ENCODE results near the gene FAM210B. TPM values are rescaled to one million over a fixed set of nuclear protein-coding genes. Genes with fewer than 3 reads are reported as not detected.

The FAM210B gene
- total and polyA plus RNA-seq, 10 of the 15 experiments (the other 5 are each of a cell fraction or from before 2014, with no cell fraction given), result 0.13 to 1.4 (median 0.68) TPM

DNA sequence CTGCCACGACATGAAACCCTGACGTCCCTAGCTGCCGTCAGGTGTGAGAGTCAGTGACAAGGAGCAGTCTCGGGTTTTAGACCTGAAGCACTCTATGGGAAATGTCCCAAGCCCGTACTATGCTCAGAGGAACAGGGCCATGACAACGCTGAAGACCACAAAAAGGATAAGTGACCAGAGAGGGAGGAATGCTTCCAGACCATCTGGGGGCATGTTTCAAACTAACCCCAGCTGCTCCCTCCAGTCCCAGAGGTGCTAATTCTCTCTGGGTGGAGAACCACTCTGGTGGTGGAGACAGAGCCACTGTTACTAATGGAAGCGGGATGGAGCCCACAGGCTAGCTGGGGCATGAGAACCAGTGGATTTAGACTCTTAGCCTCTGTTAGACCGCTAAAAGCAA lies 24.6 kb downstream of the FAM210B start:
- peak; percentile 57 for FAIRE-seq
- Histone ChIP-seq H3K36me3 (ENCODE audit: control insufficient read depth in 2 of 2, insufficient read depth in 2 of 2, low read length in 1 of 2) (peaks cover 10 to 37% of the 10 kb centered on the region in 2 experiments), H3K4me3 (no peak overlapping the region), H3K27ac (ENCODE audit: control insufficient read depth, insufficient read depth) (no peak overlapping the region), H3K4me1 (ENCODE audit: control insufficient read depth, insufficient read depth, low read length) (no peaks in the 10 kb centered on the region), H3K9ac (ENCODE audit: control insufficient read depth, insufficient read depth, low read length) (no peak overlapping the region), H3K79me2 (ENCODE audit: control insufficient read depth, insufficient read depth, low read length) (peaks cover 11% of the 10 kb centered on the region), H2AFZ (ENCODE audit: control insufficient read depth, low read depth, low read length) (no peak overlapping the region), H3K4me2 (ENCODE audit: control insufficient read depth, insufficient read depth) (no peak overlapping the region), H3K9me3 (replicated peaks; ENCODE audit: control insufficient read depth, insufficient read depth, low read length) (no peaks in the 10 kb centered on the region), H3K27me3 (replicated peaks in 1 of 2; ENCODE audit: control insufficient read depth in 2 of 2, insufficient read depth in 2 of 2, low read length in 1 of 2) (no peaks in the 10 kb centered on the region), H4K20me1 (ENCODE audit: control insufficient read depth, insufficient read depth) (peaks cover 3% of the 10 kb centered on the region)
- DNase-seq (ENCODE audit: low read depth, low spot score), result no peak
- BruUV-seq (replicated peaks), result no TSS peak
- in situ Hi-C loops (cut with MboI) (no loop called here), intact Hi-C loops (cut with micrococcal nuclease; ENCODE audit: unreplicated experiment) (no loop called here)
- ChIA-PET CTCF (interaction anchor here (0.9 to 2.2 kb wide), 4 partner anchors 9 to 1930 kb away, joined by 3 to 8 read pairs (median 4); partner anchors contain the start of genes AURKA, CSTF1 and MC3R), RAD21 (ENCODE audit: unreplicated experiment) (interaction anchor here (1.4 kb wide), 1 partner anchor 25 kb away, joined by 3 read pairs; the partner anchor contains the start of gene FAM210B), SMC1A (ENCODE audit: uncharacterized antibody, unreplicated experiment) (interaction anchor here (1.4 to 3.4 kb wide), 3 partner anchors 7 to 16 kb away, joined by 3 to 10 read pairs (median 10); no protein-coding TSS in a partner anchor), POLR2A (interaction anchor here (0.5 to 0.8 kb wide), 2 partner anchors 30 to 93 kb away, joined by 3 to 6 read pairs; no protein-coding TSS in a partner anchor)
- TF ChIP-seq SIN3A (IDR thresholded peaks at IDR 0.05; ENCODE audit: low read depth, low read length) (no peak), ZNF384 (IDR thresholded peaks at IDR 0.05; ENCODE audit: borderline replicate concordance, low read depth, low read length) (no peak), SKIL (IDR thresholded peaks at IDR 0.05; ENCODE audit: low read depth, poor library complexity, severe bottlenecking) (no peak), CHD2 (IDR thresholded peaks at IDR 0.05; ENCODE audit: borderline replicate concordance, low read depth, low read length) (no peak), ZNF274 (IDR thresholded peaks at IDR 0.05; ENCODE audit: insufficient read depth, insufficient read length) (no peak), ZNF24 (IDR thresholded peaks at IDR 0.05) (no peak), HDGF (IDR thresholded peaks at IDR 0.05) (no peak), TAF1 (IDR thresholded peaks at IDR 0.05; ENCODE audit: borderline replicate concordance, low read depth, low read length) (no peak), EZH2 (IDR thresholded peaks at IDR 0.05; ENCODE audit: borderline replicate concordance, control insufficient read depth, low read depth, low read length) (no peak), CREM (IDR thresholded peaks at IDR 0.05; ENCODE audit: low read depth) (no peak), CHD1 (IDR thresholded peaks at IDR 0.05; ENCODE audit: low read depth, low read length) (no peak)
- TF ChIP-seq, protein P1, sequence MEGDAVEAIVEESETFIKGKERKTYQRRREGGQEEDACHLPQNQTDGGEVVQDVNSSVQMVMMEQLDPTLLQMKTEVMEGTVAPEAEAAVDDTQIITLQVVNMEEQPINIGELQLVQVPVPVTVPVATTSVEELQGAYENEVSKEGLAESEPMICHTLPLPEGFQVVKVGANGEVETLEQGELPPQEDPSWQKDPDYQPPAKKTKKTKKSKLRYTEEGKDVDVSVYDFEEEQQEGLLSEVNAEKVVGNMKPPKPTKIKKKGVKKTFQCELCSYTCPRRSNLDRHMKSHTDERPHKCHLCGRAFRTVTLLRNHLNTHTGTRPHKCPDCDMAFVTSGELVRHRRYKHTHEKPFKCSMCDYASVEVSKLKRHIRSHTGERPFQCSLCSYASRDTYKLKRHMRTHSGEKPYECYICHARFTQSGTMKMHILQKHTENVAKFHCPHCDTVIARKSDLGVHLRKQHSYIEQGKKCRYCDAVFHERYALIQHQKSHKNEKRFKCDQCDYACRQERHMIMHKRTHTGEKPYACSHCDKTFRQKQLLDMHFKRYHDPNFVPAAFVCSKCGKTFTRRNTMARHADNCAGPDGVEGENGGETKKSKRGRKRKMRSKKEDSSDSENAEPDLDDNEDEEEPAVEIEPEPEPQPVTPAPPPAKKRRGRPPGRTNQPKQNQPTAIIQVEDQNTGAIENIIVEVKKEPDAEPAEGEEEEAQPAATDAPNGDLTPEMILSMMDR (IDR thresholded peaks at IDR 0.05 in 2 of 3, conservative IDR thresholded peaks at IDR 0.05 in 1 of 3; ENCODE audit: control insufficient read depth in 2 of 3, extremely low read depth in 1 of 3, insufficient read depth in 1 of 3, low read depth in 3 of 3, low read length in 3 of 3), result no peak
- no peak for ATAC-seq
- WGBS (ENCODE audit: insufficient coverage, insufficient replicate concordance, low lambda C conversion rate, missing lambda C conversion rate), result 92% methylated on average over 8 of the region's 8 CpGs
